GM06990 (cell line): Measurements from ENCODE around the gene MRPL4.

Experiments
- DNase-seq: peaks from one replicate; pipeline ENCODE4 v3.0.0-alpha.2; 2011; ENCODE audit not compliant: insufficient read length; ENCODE audit errors: extremely low read depth
- H3K27me3 ChIP-seq: replicated peaks from 2 replicates; pipeline ENCODE4 v1.6.0; 2011; ENCODE audit warnings: low read length; ENCODE audit not compliant: control insufficient read depth, insufficient read depth
- H3K36me3 ChIP-seq: 2 replicates; pipeline ENCODE4 v1.5.1; 2011; ENCODE audit warnings: low read length; ENCODE audit not compliant: control insufficient read depth, insufficient read depth
- H3K4me3 ChIP-seq: replicated peaks from 2 replicates; pipeline ENCODE4 v1.5.1; 2011; ENCODE audit warnings: low read depth, mild to moderate bottlenecking, control low read depth, low read length
- CTCF ChIP-seq: IDR thresholded peaks from 2 replicates; pipeline ENCODE4 v1.5.1; 2011; ENCODE audit warnings: low read length, control low read depth, mild to moderate bottlenecking, inconsistent platforms; ENCODE audit not compliant: insufficient read depth, poor library complexity, severe bottlenecking

The MRPL4 gene

GRCh38 chr19:10226376-10227025 is 25.5 kb upstream of the MRPL4 start:
- H3K27me3 ChIP-seq, result no peaks in the 10 kb centered on the region
- TF ChIP-seq CTCF, result no peak
- peaks cover 13% of the 10 kb centered on the region for H3K36me3 ChIP-seq
- no peak for DNase-seq
- no peak overlapping the region for H3K4me3 ChIP-seq

- DNase-seq, result no peak
- Histone ChIP-seq H3K4me3 (no peak overlapping the region), H3K27me3 (no peaks in the 10 kb centered on the region), H3K36me3 (peaks cover 13% of the 10 kb centered on the region)
- peak; percentile 20 for TF ChIP-seq CTCF
These were observed 24.7 kb upstream of the MRPL4 start for GRCh38 chr19:10227026-10227971.

GRCh38 chr19:10228393-10228792 is 23.6 kb upstream of the MRPL4 start:
- no peak for DNase-seq

GRCh38 chr19:10228920-10229319 is 23.1 kb upstream of the MRPL4 start:
- H3K4me3 ChIP-seq, result peak overlapping the region; percentile 23
- peak; percentile 70 for TF ChIP-seq CTCF
- no peak for DNase-seq
- H3K36me3 ChIP-seq, result peaks cover 9% of the 10 kb centered on the region
- no peaks in the 10 kb centered on the region for H3K27me3 ChIP-seq

More at GRCh38 chr19:10228393-10228792, 23.6 kb upstream of the MRPL4 start:
- Histone ChIP-seq H3K36me3 (peaks cover 11% of the 10 kb centered on the region), H3K4me3 (peak overlapping the region; percentile 23), H3K27me3 (no peaks in the 10 kb centered on the region)
- no peak for TF ChIP-seq CTCF

- Histone ChIP-seq H3K36me3 (no peaks in the 10 kb centered on the region), H3K4me3 (peak overlapping the region; percentile 91), H3K27me3 (no peaks in the 10 kb centered on the region)
- TF ChIP-seq CTCF, result no peak
- peak; percentile 63 for DNase-seq
These were observed 21.7 kb upstream of the MRPL4 start for GRCh38 chr19:10230173-10230860.
